ENCODE measurements around the gene DOC2B. TPM values are rescaled to one million over a fixed set of nuclear protein-coding genes. Genes with fewer than 3 reads are reported as not detected.
"Not testable (repeated sequence)": the region's sequence is repeated elsewhere in the genome, so short reads cannot be mapped to it uniquely, and the experiment has no call there.

Gene DOC2B
- total RNA-seq, 6 experiments from 2014 or later = not detected

DNA sequence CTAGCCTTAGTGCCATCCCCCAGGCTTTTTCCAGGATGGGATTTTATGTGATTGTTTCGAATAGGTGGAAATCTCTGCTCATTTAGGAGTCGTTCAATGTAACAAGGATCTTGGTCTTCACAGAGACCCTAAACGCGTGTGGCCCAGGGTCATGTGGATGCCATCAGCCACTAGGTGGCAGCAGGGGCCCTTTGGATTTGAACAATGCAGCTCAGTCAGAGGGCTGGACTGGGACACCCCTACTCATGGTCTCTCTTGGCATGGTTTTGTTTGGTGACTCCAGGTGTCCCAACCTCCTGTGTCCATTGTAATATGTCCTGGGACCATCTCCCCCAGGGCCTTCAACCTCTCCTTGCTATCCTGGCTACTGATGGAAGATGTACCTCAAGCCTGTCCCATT, 44.9 kb downstream of the DOC2B start:
- H3K27ac Mint-ChIP-seq; H3K9me3 Mint-ChIP-seq; H3K36me3 Mint-ChIP-seq (ENCODE audit: low read depth); H3K4me1 Mint-ChIP-seq (ENCODE audit: low read depth); H3K4me3 Mint-ChIP-seq; H3K27me3 Mint-ChIP-seq (ENCODE audit: insufficient read depth): not testable (repeated sequence)
- peak; percentile 20 for DNase-seq
- TF ChIP-seq, protein P1, sequence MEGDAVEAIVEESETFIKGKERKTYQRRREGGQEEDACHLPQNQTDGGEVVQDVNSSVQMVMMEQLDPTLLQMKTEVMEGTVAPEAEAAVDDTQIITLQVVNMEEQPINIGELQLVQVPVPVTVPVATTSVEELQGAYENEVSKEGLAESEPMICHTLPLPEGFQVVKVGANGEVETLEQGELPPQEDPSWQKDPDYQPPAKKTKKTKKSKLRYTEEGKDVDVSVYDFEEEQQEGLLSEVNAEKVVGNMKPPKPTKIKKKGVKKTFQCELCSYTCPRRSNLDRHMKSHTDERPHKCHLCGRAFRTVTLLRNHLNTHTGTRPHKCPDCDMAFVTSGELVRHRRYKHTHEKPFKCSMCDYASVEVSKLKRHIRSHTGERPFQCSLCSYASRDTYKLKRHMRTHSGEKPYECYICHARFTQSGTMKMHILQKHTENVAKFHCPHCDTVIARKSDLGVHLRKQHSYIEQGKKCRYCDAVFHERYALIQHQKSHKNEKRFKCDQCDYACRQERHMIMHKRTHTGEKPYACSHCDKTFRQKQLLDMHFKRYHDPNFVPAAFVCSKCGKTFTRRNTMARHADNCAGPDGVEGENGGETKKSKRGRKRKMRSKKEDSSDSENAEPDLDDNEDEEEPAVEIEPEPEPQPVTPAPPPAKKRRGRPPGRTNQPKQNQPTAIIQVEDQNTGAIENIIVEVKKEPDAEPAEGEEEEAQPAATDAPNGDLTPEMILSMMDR (IDR thresholded peaks at IDR 0.05) = peak; percentile 68

DNA sequence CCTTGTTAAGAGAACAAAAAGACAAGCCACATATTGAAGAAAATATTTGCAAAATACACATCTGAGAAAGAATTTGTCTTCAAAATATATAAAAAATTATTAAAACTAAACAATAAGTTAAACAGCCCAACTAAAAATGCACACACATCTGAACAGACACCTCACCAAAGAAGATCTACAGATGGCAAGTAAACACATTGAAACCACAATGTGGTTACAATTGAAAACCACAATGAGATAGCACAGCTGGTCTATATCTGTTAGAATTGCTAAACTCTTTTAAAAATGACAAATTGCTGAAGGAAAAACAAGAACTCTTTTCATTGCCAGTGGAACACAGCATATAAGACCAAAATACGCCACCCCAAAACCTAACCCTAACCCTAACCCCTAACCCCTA, 45.6 kb downstream of the DOC2B start:
- not testable (repeated sequence) for H3K27me3 Mint-ChIP-seq (ENCODE audit: insufficient read depth); DNase-seq; H3K4me3 Mint-ChIP-seq; H3K27ac Mint-ChIP-seq; H3K36me3 Mint-ChIP-seq (ENCODE audit: low read depth); H3K4me1 Mint-ChIP-seq (ENCODE audit: low read depth); H3K9me3 Mint-ChIP-seq

DNA sequence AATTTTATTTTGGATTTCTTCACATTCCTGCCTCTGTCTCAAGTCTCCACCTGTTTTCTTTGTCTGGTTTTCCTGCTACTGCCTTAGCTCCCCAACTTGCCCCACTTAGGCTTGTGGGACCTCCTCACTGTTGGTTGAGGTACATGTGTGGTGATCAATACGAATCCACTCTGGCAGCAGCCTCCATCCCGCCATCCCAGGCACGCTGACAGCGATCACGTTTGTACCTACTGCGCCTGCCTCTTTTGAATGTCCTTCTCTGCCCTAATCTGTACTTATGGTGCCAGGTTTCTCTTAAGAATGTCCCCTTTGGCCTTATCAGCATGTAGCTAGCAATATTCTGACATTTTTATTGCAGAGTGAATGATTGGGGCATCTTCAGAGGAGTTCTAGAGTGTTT, 46.4 kb downstream of the DOC2B start:
- H3K4me1 Mint-ChIP-seq (ENCODE audit: low read depth); H3K27me3 Mint-ChIP-seq (ENCODE audit: insufficient read depth); H3K4me3 Mint-ChIP-seq; DNase-seq; H3K27ac Mint-ChIP-seq; H3K9me3 Mint-ChIP-seq; H3K36me3 Mint-ChIP-seq (ENCODE audit: low read depth): not testable (repeated sequence)

DNA sequence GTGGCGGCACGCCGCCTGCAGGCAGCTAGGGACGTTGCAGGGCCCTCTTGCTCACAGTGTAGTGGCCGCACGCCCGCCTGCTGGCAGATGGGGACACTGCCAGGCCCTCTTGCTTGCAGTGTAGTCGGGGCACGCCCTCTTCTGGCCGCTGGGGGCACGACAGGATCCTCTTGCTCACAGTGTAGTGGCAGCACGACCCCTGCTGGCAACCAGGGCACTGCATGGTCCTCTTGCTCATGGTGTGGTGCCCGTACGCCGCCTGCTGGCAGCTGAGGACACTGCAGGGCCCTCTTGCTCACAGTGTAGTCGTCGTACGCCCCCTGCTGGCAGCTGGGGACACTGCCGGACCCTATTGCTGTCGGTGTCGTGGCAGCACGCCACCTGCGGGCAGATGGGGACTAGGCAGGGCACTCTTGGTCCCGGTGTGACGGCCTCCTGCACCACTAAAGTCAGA, 47.1 kb downstream of the DOC2B start:
- H3K4me3 Mint-ChIP-seq; H3K27me3 Mint-ChIP-seq (ENCODE audit: insufficient read depth); H3K36me3 Mint-ChIP-seq (ENCODE audit: low read depth); DNase-seq; H3K4me1 Mint-ChIP-seq (ENCODE audit: low read depth); H3K9me3 Mint-ChIP-seq; H3K27ac Mint-ChIP-seq: not testable (repeated sequence)
- TF ChIP-seq, protein P1 (IDR thresholded peaks at IDR 0.05) = peak; percentile 62

DNA sequence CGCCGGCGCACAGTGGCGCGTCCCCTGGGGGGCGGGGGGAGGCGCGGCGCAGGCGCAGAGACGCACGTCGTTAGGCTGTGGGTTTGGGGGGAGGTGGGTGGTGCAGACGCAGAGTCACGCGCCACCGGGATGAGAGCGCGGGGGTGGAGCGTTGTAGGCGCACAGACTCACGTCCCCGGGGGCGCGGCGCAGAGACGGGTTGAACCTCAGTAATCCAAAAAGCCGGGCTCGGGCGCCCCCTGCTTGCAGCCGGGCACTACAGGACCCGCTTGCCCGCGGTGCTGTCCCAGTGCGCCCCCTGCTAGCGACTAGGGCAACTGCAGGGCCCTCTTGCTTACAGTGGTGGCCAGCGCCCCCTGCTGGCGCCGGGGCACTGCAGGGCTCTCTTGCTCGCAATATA, 47.5 kb downstream of the DOC2B start:
- not testable (repeated sequence) for H3K4me1 Mint-ChIP-seq (ENCODE audit: low read depth); H3K27ac Mint-ChIP-seq; H3K36me3 Mint-ChIP-seq (ENCODE audit: low read depth); DNase-seq; H3K4me3 Mint-ChIP-seq; H3K9me3 Mint-ChIP-seq; H3K27me3 Mint-ChIP-seq (ENCODE audit: insufficient read depth)
- TF ChIP-seq, protein P1 (IDR thresholded peaks at IDR 0.05) = peak; percentile 4; the same call in 1 of the 2 replicates

DNA sequence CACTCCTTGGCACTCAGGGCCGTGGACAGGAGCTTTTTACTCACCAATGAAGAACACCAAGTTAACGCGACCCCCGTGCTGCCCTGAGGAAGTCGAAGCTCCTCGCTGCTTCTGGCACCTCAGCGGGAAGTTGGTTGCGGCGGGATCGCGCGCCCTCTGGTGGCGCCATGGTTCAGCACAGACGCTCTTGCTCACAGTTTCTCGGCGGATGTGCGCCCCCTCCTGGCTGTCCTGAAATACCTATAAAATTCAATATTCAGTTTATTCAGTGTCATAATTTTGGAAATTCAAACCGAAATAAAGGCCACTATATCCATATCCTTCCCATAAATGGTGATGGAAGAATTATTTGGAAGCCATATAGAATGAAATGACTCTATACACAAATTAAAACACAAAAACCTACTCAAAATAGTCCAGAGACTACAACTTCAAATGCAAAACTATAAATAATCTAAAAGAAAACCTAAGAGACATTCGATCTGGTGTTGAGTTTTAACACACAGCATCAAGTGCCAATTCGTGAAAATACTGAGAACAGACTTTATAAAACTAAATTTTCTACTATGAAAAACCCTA, 63.0 kb downstream of the DOC2B start:
- H3K27ac Mint-ChIP-seq; H3K4me1 Mint-ChIP-seq (ENCODE audit: low read depth); H3K4me3 Mint-ChIP-seq; H3K36me3 Mint-ChIP-seq (ENCODE audit: low read depth); DNase-seq; H3K27me3 Mint-ChIP-seq (ENCODE audit: insufficient read depth); H3K9me3 Mint-ChIP-seq: not testable (repeated sequence)
- TF ChIP-seq, protein P1 (IDR thresholded peaks at IDR 0.05) = peak; percentile 82

DNA sequence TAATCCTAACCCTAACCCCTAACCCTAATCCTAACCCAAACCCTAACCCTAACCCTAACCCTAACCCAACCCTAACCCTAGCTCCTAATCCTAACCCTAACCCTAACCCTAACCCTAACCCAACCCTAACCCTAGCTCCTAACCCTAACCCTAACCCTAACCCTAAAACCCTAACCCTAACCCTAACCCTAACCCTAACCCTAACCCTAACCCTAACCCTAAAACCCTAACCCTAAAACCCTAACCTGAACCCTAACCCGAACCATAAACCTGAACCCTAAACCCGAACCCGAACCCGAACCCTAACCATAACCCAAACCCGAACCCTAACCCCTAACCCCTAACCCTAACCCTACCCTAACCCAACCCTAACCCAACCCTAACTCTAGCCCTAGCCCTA, 68.3 kb downstream of the DOC2B start:
- not testable (repeated sequence) for DNase-seq; H3K4me1 Mint-ChIP-seq (ENCODE audit: low read depth); H3K27me3 Mint-ChIP-seq (ENCODE audit: insufficient read depth); H3K9me3 Mint-ChIP-seq; H3K36me3 Mint-ChIP-seq (ENCODE audit: low read depth); H3K27ac Mint-ChIP-seq; H3K4me3 Mint-ChIP-seq

Other genes with a start within 250 kb of the DOC2B start
- not detected for gene SCGB1C2, start 44.1 kb downstream of the DOC2B start, total RNA-seq (2021; fragmentation: NEBNext Ultra II Directional; extraction: Animal tissue kit (Norgen Biotek cat#: 25700))
- 1 to 10 TPM; 1.4 to 2.4 (median 2.0) TPM for gene RPH3AL, start 171.2 kb upstream of the DOC2B start, total RNA-seq (2021; fragmentation: NEBNext Ultra II Directional; extraction: Animal tissue kit (Norgen Biotek cat#: 25700))